IMR-90 (cell line): Measurements from ENCODE around the gene HIF1A.

Source experiments
- BHLHE40 ChIP-seq: fragments of 150-350 bp; IDR thresholded peaks from 2 replicates; pipeline ENCODE4 v1.6.1; 2016; ENCODE audit warnings: mild to moderate bottlenecking, low read depth, low read length
- CHD1 ChIP-seq: IDR thresholded peaks from 2 replicates; pipeline ENCODE4 v1.6.1; 2012; ENCODE audit warnings: low read depth, low read length, improper control_type of control experiment
- MAFK ChIP-seq: IDR thresholded peaks from 2 replicates; pipeline ENCODE4 v1.6.1; 2012; ENCODE audit warnings: low read depth, low read length, improper control_type of control experiment
- MXI1 ChIP-seq: IDR thresholded peaks from 2 replicates; pipeline ENCODE4 v1.6.1; 2012; ENCODE audit warnings: low read depth, mild to moderate bottlenecking, low read length, moderate library complexity, borderline replicate concordance
- NFE2L2 ChIP-seq: fragments of 150-350 bp; IDR thresholded peaks from 2 replicates; pipeline ENCODE4 v1.6.1; 2016; ENCODE audit warnings: low read depth, mild to moderate bottlenecking, low read length
- POLR2A ChIP-seq: IDR thresholded peaks from 2 replicates; pipeline ENCODE4 v1.6.1; 2012; ENCODE audit warnings: mild to moderate bottlenecking, low read depth, low read length
- RAD21 ChIP-seq: IDR thresholded peaks from 2 replicates; pipeline ENCODE4 v1.6.1; 2012; ENCODE audit warnings: low read length, improper control_type of control experiment
- RFX5 ChIP-seq: IDR thresholded peaks from 2 replicates; pipeline ENCODE4 v1.8.0; 2012; ENCODE audit warnings: low read depth, mild to moderate bottlenecking, low read length, moderate library complexity
- SMC3 ChIP-seq: fragments of 150-350 bp; IDR thresholded peaks from 2 replicates; pipeline ENCODE4 v1.6.1; 2016; ENCODE audit warnings: low read depth, mild to moderate bottlenecking, antibody characterized with exemption, low read length, moderate library complexity
- TF ChIP-seq, protein P1 (sequence below): conservative IDR thresholded peaks from 2 replicates; pipeline ENCODE4 v1.5.1; 2012; ENCODE audit warnings: mild to moderate bottlenecking, low read depth, low read length, improper control_type of control experiment
- TF ChIP-seq, protein P2 (sequence below): fragments of 150-350 bp; IDR thresholded peaks from 2 replicates; pipeline ENCODE4 v1.6.1; 2017; ENCODE audit warnings: mild to moderate bottlenecking, antibody characterized with exemption, low read length, low read depth

DNA sequence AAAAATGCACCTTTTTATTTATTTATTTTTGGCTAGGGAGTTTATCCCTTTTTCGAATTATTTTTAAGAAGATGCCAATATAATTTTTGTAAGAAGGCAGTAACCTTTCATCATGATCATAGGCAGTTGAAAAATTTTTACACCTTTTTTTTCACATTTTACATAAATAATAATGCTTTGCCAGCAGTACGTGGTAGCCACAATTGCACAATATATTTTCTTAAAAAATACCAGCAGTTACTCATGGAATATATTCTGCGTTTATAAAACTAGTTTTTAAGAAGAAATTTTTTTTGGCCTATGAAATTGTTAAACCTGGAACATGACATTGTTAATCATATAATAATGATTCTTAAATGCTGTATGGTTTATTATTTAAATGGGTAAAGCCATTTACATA lies 52.0 kb downstream of the HIF1A start:
- TF ChIP-seq, protein P1, sequence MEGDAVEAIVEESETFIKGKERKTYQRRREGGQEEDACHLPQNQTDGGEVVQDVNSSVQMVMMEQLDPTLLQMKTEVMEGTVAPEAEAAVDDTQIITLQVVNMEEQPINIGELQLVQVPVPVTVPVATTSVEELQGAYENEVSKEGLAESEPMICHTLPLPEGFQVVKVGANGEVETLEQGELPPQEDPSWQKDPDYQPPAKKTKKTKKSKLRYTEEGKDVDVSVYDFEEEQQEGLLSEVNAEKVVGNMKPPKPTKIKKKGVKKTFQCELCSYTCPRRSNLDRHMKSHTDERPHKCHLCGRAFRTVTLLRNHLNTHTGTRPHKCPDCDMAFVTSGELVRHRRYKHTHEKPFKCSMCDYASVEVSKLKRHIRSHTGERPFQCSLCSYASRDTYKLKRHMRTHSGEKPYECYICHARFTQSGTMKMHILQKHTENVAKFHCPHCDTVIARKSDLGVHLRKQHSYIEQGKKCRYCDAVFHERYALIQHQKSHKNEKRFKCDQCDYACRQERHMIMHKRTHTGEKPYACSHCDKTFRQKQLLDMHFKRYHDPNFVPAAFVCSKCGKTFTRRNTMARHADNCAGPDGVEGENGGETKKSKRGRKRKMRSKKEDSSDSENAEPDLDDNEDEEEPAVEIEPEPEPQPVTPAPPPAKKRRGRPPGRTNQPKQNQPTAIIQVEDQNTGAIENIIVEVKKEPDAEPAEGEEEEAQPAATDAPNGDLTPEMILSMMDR, result no peak
- TF ChIP-seq BHLHE40 (no peak), SMC3 (no peak), RFX5 (no peak), POLR2A (no peak), NFE2L2 (no peak), RAD21 (no peak), MAFK (no peak), MXI1 (no peak), CHD1 (no peak)
- TF ChIP-seq, protein P2, sequence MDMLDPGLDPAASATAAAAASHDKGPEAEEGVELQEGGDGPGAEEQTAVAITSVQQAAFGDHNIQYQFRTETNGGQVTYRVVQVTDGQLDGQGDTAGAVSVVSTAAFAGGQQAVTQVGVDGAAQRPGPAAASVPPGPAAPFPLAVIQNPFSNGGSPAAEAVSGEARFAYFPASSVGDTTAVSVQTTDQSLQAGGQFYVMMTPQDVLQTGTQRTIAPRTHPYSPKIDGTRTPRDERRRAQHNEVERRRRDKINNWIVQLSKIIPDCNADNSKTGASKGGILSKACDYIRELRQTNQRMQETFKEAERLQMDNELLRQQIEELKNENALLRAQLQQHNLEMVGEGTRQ, result no peak
